ENCODE results near the gene REXO1.

DNA sequence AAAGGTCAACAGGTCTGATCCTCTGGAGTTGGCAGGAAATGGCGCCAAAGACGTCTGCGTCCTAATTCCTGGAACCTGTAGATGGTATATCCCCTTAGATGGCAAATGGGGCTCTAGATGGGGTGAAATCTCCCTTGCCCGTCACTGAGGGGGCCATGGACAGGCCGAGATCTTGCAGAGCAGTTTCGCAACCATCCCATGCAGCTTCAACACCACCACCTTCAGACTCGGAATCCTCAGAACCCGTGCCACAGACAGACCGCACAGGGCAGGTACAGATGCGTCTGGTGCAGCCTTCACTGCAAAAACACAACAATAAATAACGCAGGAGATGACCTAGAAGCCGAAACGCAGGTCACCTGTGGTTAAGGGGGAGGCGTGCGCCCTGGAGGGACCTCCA, 17.7 kb downstream of the REXO1 start:
- TF ChIP-seq CTCF (IDR thresholded peaks at IDR 0.05; ENCODE audit: control extremely low read depth in 1 of 3, insufficient read depth in 1 of 3, low read depth in 1 of 3, low read length in 3 of 3): no peak
- no peak for TF ChIP-seq JUN (IDR thresholded peaks at IDR 0.05; ENCODE audit: low read depth, low read length)
- TF ChIP-seq YY1 (IDR thresholded peaks at IDR 0.05; ENCODE audit: low read depth, low read length): no peak
- TF ChIP-seq POLR2AphosphoS5 (IDR thresholded peaks at IDR 0.05; ENCODE audit: low read depth, low read length): no peak
- TF ChIP-seq POLR2A (IDR thresholded peaks at IDR 0.05; ENCODE audit: control extremely low read depth in 1 of 2, low read depth in 2 of 2, low read length in 2 of 2): no peak

Measured in H1 (cell line).